AG09309 (cell line): ENCODE measurements around the gene TULP1.

Experiments used
- DNase-seq: peaks from one replicate; pipeline ENCODE4 v3.0.0-alpha.2; 2010; ENCODE audit warnings: low read depth
- H3K4me3 ChIP-seq: 2 replicates; pipeline ENCODE4 v1.5.1; 2011; ENCODE audit warnings: mild to moderate bottlenecking, low read depth, low read length, moderate library complexity; ENCODE audit not compliant: control insufficient read depth
- TF ChIP-seq, protein P1 (sequence below): IDR thresholded peaks from 2 replicates; pipeline ENCODE4 v1.5.1; 2011; ENCODE audit warnings: mild to moderate bottlenecking, low read depth, low read length, inconsistent platforms; ENCODE audit not compliant: insufficient read depth, control insufficient read depth; ENCODE audit errors: missing control alignments

TULP1 gene

DNA sequence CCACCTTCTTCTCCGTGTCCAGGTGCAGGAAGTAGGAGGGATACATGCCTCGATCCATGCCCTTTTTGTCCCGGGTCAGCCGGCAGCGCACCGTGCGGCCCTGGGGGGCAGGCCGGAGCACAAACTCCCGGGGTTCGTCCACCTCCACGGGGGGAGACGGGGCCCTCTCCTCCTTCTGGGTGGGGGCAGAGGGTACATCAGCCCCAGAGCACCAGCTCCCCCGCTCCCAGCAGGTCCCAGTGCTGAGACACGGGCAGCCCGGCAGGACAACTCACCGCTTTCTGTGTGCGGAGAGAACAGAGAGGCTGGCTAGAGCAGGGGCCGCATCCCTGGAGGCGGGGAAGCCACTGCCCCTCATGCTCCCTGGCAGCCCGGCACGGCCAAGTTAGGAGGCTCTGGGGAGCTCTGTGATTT, 6.7 kb downstream of the TULP1 start:
- TF ChIP-seq, protein P1, sequence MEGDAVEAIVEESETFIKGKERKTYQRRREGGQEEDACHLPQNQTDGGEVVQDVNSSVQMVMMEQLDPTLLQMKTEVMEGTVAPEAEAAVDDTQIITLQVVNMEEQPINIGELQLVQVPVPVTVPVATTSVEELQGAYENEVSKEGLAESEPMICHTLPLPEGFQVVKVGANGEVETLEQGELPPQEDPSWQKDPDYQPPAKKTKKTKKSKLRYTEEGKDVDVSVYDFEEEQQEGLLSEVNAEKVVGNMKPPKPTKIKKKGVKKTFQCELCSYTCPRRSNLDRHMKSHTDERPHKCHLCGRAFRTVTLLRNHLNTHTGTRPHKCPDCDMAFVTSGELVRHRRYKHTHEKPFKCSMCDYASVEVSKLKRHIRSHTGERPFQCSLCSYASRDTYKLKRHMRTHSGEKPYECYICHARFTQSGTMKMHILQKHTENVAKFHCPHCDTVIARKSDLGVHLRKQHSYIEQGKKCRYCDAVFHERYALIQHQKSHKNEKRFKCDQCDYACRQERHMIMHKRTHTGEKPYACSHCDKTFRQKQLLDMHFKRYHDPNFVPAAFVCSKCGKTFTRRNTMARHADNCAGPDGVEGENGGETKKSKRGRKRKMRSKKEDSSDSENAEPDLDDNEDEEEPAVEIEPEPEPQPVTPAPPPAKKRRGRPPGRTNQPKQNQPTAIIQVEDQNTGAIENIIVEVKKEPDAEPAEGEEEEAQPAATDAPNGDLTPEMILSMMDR, result no peak
- DNase-seq, result no peak
- no peak overlapping the region for H3K4me3 ChIP-seq

DNA sequence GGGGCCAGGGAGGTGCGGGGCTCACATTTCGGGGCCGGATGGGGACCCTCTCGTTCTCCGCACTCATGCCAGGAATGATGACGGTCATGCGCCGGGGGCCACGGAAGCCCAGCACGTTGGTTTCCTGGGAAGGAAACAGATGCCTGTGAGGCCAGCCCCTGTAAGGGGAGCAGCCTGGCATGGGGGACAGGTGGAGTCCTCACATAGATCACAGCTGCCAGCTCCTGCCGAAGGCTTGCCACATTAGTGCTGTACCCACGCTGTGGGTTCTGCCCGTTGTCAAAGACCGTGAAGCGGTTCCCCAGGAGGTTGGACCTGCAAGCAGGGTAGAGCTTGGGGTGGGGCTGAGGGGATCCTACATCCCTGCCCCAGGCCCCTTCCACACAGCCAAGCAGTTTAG, 9.2 kb downstream of the TULP1 start:
- TF ChIP-seq, protein P1, result no peak
- DNase-seq, result no peak
- no peak overlapping the region for H3K4me3 ChIP-seq

DNA sequence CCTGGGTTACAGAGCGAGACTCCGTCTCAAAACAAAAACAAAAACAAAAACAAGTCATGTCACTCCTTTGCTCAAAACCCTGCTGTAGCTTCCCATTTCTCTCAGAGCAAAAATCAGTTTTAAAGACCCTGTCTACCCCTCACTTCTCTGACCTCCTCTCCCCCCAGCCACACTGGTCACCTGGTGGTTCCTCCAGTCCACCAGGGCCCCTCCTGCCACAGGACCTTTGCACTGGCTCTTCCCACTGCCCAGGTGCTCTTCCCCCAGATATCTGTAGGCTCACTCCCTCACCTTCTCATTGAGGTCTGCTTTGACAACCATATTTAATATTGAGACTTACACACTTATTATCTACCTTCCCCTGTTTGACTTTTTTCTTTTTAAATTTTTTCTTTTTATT, 10.9 kb downstream of the TULP1 start:
- H3K4me3 ChIP-seq, result no peak overlapping the region
- DNase-seq, result no peak
- TF ChIP-seq, protein P1, result no peak

DNA sequence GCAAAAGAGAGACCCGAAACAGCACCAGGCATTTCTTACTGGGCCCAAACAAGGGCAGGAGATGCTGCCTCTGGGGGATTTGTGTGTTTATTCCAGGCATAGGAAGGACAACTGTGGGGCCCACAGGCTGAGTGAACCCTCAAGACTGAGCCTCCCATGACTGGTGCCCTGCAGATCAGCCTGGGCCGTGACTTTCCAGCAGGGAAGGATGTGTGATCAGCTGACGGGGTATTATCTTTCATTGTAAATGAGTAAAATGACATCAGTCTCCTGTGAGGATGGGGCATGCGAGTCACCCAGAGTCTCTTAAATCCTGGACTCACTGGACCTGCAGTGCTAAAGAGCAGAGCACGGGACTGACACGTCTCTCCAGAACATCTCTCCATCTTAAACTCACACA, 11.9 kb downstream of the TULP1 start:
- TF ChIP-seq, protein P1, result no peak
- no peak for DNase-seq
- H3K4me3 ChIP-seq, result no peak overlapping the region

DNA sequence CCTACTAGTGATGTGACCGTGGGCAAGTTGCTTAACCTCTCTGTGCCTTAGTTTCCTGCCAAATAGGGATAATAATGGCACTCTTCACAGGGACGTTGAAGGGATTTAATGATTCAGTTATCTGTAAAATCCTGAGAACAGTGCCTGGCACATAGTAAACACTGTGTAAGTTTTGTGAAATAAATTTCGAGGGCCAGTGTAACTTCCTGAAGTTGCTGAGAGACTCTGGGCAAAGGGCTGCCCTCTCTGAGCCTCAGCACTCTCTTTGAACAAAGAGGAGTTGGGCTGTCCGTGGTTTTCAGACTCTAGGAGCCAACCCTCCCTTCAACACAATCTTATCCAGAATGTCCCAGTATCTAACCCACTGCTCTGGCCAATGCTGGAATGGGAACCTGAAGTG, 13.3 kb downstream of the TULP1 start:
- DNase-seq, result no peak

DNA sequence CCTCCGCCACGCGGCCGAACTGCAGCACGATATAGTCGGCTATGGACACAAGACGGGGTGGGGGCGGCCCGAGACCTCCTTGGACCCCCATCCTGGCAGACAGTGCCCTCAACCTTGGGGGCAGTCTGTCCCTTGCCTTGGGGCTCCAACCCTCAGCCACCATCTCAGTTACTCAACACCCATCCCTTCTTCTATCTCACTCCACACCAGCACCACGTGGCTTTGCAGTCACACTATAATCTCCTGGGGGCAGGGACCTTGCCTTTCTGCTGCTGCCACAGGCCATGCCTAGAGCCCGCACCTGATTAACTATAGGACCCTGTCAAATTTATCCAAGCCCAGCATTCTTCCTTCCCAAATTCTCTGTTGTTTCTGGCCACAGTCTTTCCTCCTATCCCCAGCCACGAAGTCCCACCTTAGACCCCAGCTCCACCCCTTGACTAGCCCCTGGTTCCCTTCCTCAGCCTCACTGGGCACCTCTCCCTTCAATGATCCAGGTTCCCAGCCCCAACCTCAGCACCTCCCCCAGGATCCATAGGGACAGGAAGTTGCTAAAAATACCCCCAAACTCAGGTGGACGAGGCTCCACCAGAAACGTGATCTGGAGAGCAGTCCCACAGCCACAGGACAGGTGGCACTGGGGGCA, 14.2 kb downstream of the TULP1 start:
- TF ChIP-seq, protein P1, result no peak
- H3K4me3 ChIP-seq, result peak overlapping the region; percentile 74
- no peak for DNase-seq

More for the DNA sequence above, 13.3 kb downstream of the TULP1 start:
- TF ChIP-seq, protein P1, result no peak
- no peak overlapping the region for H3K4me3 ChIP-seq
